Psoas muscle (tissue), 8 donors: ENCODE measurements around the gene TOGARAM1. TPM values are rescaled to one million over a fixed set of nuclear protein-coding genes. Genes with fewer than 3 reads are reported as not detected.
"Not testable (repeated sequence)": the region's sequence is repeated elsewhere in the genome, so short reads cannot be mapped to it uniquely, and the experiment has no call there.

Source experiments
- ATAC-seq, 4 donors: fragments of 200-7000 bp; cut with Tn5 transposase; one replicate each; pipeline ENCODE4 v1.9.1; 2020; ENCODE audit warnings: moderate library complexity in 3 of 4, mild to moderate bottlenecking in 2 of 4
- DNase-seq, 2 donors: peaks; one replicate each; pipeline ENCODE4 v3.0.0-alpha.2; 2020
- H3K27ac ChIP-seq: fragments of 200-600 bp; one replicate; pipeline ENCODE4 v1.8.0; 2022
- H3K27me3 ChIP-seq, 3 donors: fragments of 200-600 bp in 1 of 3; one replicate each; pipeline versions ENCODE4 v1.6.1 to v1.8.0; 2013 to 2022; ENCODE audit warnings: low read length in 2 of 3, mild to moderate bottlenecking in 2 of 3, moderate library complexity in 1 of 3; ENCODE audit not compliant: insufficient read depth in 3 of 3
- H3K36me3 ChIP-seq, 2 donors: fragments of 200-600 bp in 1 of 2; one replicate each; pipeline versions ENCODE4 v1.6.1 to v1.8.0; 2013 to 2022; ENCODE audit warnings: low read depth in 1 of 2, mild to moderate bottlenecking in 1 of 2, moderate library complexity in 1 of 2; ENCODE audit not compliant: insufficient read depth in 1 of 2
- H3K4me1 ChIP-seq: fragments of 200-600 bp; one replicate; pipeline ENCODE4 v1.8.0; 2022
- H3K4me3 ChIP-seq: fragments of 200-600 bp; one replicate; pipeline ENCODE4 v1.8.0; 2022; ENCODE audit warnings: mild to moderate bottlenecking
- H3K9me3 ChIP-seq: fragments of 200-600 bp; one replicate; pipeline ENCODE4 v1.8.0; 2022
- CTCF ChIP-seq: fragments of 200-600 bp; IDR thresholded peaks from one replicate; pipeline ENCODE4 v1.8.0; 2022; ENCODE audit warnings: antibody characterized with exemption
- WGBS, 3 donors: extraction: QIAGEN DNeasy Blood & Tissue Kit; methylation state at CpG; one replicate each; pipeline versions ENCODE4 v1.1.6 to v1.1.7; 2013; 5-methylcytosine and 5-hydroxymethylcytosine counted together
- intact Hi-C, 2 donors: fragments of 100-400 bp; cut with DNase I; formaldehyde crosslinking; loops; one replicate each; pipeline versions ENCODE4 v1.11.0 to v1.14.2; 2022
- polyA plus RNA-seq, 3 donors: library from polyadenylated mRNA; stranded (reverse); fragments of 200-250 nt; gene quantifications; one replicate each; pipeline ENCODE4 v1.2.3, GENCODE V29; 2013
- total RNA-seq, 4 donors: library from RNA; stranded (reverse); fragmentation: NEBNext Ultra II Directional in 2 of 4; extraction: Animal tissue kit (Norgen Biotek cat#: 25700) in 2 of 4; gene quantifications; one replicate each; pipeline versions ENCODE4 v1.2.1 to v1.2.4, GENCODE V29; 2021 to 2023
- donor health status: healthy with polysubstance abuse.
- donor health status: DM: no; HTN: no; CAD: no; lungs with moderate emphysema.
- donor health status: Bipolar disorder and iron deficiency.
- donor health status: healthy.
- donor health status: DM: yes; HTN: yes; CAD: no.
- donor health status: DM: no; HTN: no; CAD: no.
- donor health status: DM: no; HTN: no; CAD: no.
- donor health status: DM: yes; HTN: yes; CAD: no.

TOGARAM1 gene
- total and polyA plus RNA-seq, 7 donors, result 5.1 to 16.0 (median 9.1) TPM

- intact Hi-C loops, result no loop called here
Measured at GRCh38 chr14:45068396-45068795, 106.4 kb downstream of the TOGARAM1 start.

GRCh38 chr14:45070215-45070614 lies 108.2 kb downstream of the TOGARAM1 start:
- DNase-seq, result no peak
- intact Hi-C loops, result no loop called here
- no peaks in the 10 kb centered on the region for H3K9me3 ChIP-seq
- peak in 3 of 4 donors; percentile 24 to 65 (median 53) for ATAC-seq
- H3K4me3 ChIP-seq, result no peak overlapping the region
- H3K27ac ChIP-seq, result no peak overlapping the region
- no peaks in the 10 kb centered on the region for H3K27me3 ChIP-seq
- peaks cover 0 to 17% of the 10 kb centered on the region in 2 donors for H3K36me3 ChIP-seq
- WGBS, 3 donors, result 88 to 96% (median 88%) methylated on average over 1 of the region's 1 CpG
- peaks cover 16% of the 10 kb centered on the region for H3K4me1 ChIP-seq
- no peak for TF ChIP-seq CTCF

More at GRCh38 chr14:45068396-45068795, 106.4 kb downstream of the TOGARAM1 start:
- Histone ChIP-seq H3K27ac (no peak overlapping the region), H3K4me3 (no peak overlapping the region), H3K4me1 (peaks cover 20% of the 10 kb centered on the region), H3K9me3 (no peaks in the 10 kb centered on the region), H3K27me3 (no peaks in the 10 kb centered on the region), H3K36me3 (peaks cover 0 to 16% of the 10 kb centered on the region in 2 donors)
- no peak for ATAC-seq
- 96 to 97% (median 96%) methylated on average over 3 of the region's 3 CpGs for WGBS, 3 donors
- TF ChIP-seq CTCF, result no peak
- DNase-seq, result no peak

- Histone ChIP-seq H3K36me3 (peaks cover 0 to 17% of the 10 kb centered on the region in 2 donors), H3K4me1 (no peaks in the 10 kb centered on the region), H3K4me3 (no peak overlapping the region), H3K27ac (no peak overlapping the region), H3K27me3 (no peaks in the 10 kb centered on the region), H3K9me3 (no peaks in the 10 kb centered on the region)
- no peak for TF ChIP-seq CTCF
- 95 to 97% (median 96%) methylated on average over 6 of the region's 6 CpGs for WGBS, 3 donors
- ATAC-seq (no peak), DNase-seq (no peak)
- intact Hi-C loops, result no loop called here
Measured at GRCh38 chr14:45072126-45072525, 110.1 kb downstream of the TOGARAM1 start.

- TF ChIP-seq CTCF, result no peak
- DNase-seq, result no peak
- Histone ChIP-seq H3K27ac (no peak overlapping the region), H3K36me3 (peaks cover 0 to 14% of the 10 kb centered on the region in 2 donors), H3K27me3 (no peaks in the 10 kb centered on the region), H3K4me1 (no peaks in the 10 kb centered on the region), H3K4me3 (no peak overlapping the region), H3K9me3 (no peaks in the 10 kb centered on the region)
- ATAC-seq, result no peak
- 92 to 94% (median 92%) methylated on average over 5 of the region's 5 CpGs for WGBS, 3 donors
- intact Hi-C loops, result no loop called here
Measured at GRCh38 chr14:45073231-45073879, 111.4 kb downstream of the TOGARAM1 start.

- no peak for ATAC-seq
- intact Hi-C loops, result no loop called here
- H3K4me3 ChIP-seq, result no peak overlapping the region
- no peak for DNase-seq
- H3K4me1 ChIP-seq, result peaks cover 2% of the 10 kb centered on the region
- H3K36me3 ChIP-seq, result peaks cover 0 to 2% of the 10 kb centered on the region in 2 donors
- no peaks in the 10 kb centered on the region for H3K9me3 ChIP-seq
- no peak overlapping the region for H3K27ac ChIP-seq
- TF ChIP-seq CTCF, result no peak
- 89 to 94% (median 89%) methylated on average over 1 of the region's 1 CpG for WGBS, 3 donors
- no peaks in the 10 kb centered on the region for H3K27me3 ChIP-seq
Measured at GRCh38 chr14:45078323-45078722, 116.3 kb downstream of the TOGARAM1 start.

GRCh38 chr14:45080416-45080968 lies 118.5 kb downstream of the TOGARAM1 start:
- H3K36me3 ChIP-seq, H3K4me3 ChIP-seq, H3K27ac ChIP-seq, DNase-seq, H3K27me3 ChIP-seq, ATAC-seq, H3K9me3 ChIP-seq: not testable (repeated sequence)
- WGBS, 3 donors, result 96 to 98% (median 97%) methylated on average over 33 to 40 of the region's 40 CpGs
- intact Hi-C loops, result loop anchor here (5.0 to 10.0 kb wide), 2 partner anchors 116 to 118 kb away; partner anchors contain the start of genes KLHL28 (in 2 of the 2) and TOGARAM1 (in 2 of the 2)
- peaks cover 12% of the 10 kb centered on the region for H3K4me1 ChIP-seq

- peaks cover 18% of the 10 kb centered on the region for H3K4me1 ChIP-seq
- H3K27me3 ChIP-seq, ATAC-seq, H3K27ac ChIP-seq, H3K4me3 ChIP-seq, H3K9me3 ChIP-seq, H3K36me3 ChIP-seq, DNase-seq: not testable (repeated sequence)
- 95 to 96% (median 96%) methylated on average over 3 of the region's 3 CpGs for WGBS, 3 donors
- intact Hi-C loops, result loop anchor here (5.0 to 10.0 kb wide), 2 partner anchors 116 to 119 kb away; partner anchors contain the start of genes KLHL28 (in 2 of the 2) and TOGARAM1 (in 2 of the 2)
Measured at GRCh38 chr14:45081096-45081495, 119.1 kb downstream of the TOGARAM1 start.
